ENCODE results near the gene MRPS27.

MRPS27 gene

DNA sequence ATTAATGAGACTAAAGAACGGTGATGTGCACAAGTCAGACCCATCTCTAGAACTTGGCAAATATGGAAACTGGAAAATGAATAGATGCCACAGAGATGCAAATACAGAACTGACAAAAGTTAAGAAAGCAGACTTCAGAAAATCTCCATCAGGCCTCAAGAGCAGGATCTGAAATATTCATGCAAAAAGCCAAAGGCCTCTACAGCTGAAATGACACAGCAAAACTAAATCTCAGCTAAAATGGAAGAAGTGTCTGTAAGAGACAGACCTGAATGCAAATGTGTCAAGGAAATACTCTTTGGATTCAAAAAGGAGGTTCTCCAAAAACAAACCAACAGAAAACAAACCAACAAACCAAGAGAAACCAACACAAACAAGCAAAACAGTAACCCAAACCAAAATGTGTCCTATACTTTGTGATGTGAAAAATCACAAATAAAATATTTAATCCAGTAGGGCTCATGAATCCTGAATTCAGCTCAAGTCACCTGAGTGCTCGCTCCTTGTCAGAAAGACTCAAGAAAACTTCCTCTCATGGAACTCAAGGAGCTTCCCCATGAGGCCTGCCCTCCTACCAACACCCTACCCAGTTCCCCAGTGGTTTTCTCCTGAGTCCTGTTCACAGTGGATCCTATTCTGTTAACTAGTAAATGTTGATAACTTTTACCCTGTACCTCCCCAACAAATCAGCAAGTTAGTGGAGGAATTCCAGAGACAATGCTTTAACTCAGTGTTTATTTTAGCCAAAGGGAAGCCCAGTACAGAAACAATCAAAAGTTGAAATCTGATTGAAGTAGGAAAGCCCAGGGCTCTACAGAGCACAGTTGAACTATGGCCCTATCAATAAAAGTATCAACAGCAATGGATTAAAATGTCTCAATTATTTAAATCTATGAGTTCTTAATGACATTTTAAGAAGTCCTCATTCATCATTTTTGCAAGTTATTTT, 14.6 kb downstream of the MRPS27 start:
- TF ChIP-seq, protein P1, sequence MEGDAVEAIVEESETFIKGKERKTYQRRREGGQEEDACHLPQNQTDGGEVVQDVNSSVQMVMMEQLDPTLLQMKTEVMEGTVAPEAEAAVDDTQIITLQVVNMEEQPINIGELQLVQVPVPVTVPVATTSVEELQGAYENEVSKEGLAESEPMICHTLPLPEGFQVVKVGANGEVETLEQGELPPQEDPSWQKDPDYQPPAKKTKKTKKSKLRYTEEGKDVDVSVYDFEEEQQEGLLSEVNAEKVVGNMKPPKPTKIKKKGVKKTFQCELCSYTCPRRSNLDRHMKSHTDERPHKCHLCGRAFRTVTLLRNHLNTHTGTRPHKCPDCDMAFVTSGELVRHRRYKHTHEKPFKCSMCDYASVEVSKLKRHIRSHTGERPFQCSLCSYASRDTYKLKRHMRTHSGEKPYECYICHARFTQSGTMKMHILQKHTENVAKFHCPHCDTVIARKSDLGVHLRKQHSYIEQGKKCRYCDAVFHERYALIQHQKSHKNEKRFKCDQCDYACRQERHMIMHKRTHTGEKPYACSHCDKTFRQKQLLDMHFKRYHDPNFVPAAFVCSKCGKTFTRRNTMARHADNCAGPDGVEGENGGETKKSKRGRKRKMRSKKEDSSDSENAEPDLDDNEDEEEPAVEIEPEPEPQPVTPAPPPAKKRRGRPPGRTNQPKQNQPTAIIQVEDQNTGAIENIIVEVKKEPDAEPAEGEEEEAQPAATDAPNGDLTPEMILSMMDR (IDR thresholded peaks at IDR 0.05; ENCODE audit: poor library complexity, severe bottlenecking): no peak
- Histone ChIP-seq H3K27ac (ENCODE audit: poor library complexity, severe bottlenecking) (no peak overlapping the region), H3K4me1 (ENCODE audit: insufficient read depth, poor library complexity, severe bottlenecking) (peaks cover 13% of the 10 kb centered on the region), H3K9me3 (ENCODE audit: severe bottlenecking) (no peaks in the 10 kb centered on the region), H3K36me3 (ENCODE audit: low read depth) (peaks cover 71% of the 10 kb centered on the region), H3K4me3 (ENCODE audit: severe bottlenecking) (no peak overlapping the region), H3K27me3 (ENCODE audit: insufficient read depth, poor library complexity, severe bottlenecking) (no peaks in the 10 kb centered on the region)
- ATAC-seq (ENCODE audit: low read depth): no peak
- no peak for DNase-seq (ENCODE audit: low spot score)

DNA sequence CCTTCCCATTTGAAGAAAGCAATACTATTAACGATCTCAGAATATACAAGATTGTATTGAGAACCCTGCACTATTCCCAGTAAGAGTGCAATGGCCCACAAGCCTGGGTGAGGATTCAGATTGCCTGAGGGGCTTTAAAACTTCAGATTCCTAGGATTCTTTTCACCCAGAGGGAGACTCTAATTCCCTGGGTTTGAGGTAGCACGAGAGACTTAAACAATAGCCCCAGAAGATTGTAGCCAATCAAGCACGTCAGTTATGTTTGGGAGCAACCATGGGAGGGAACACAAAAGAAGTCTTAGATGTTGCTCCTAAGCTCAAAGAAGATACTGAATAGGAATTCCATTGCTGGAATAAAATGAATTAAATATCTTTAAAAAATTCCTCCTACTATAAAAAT, 17.9 kb downstream of the MRPS27 start:
- Histone ChIP-seq H3K36me3 (ENCODE audit: low read depth) (peaks cover 79% of the 10 kb centered on the region), H3K4me3 (ENCODE audit: severe bottlenecking) (no peak overlapping the region), H3K27ac (ENCODE audit: poor library complexity, severe bottlenecking) (no peak overlapping the region), H3K9me3 (ENCODE audit: severe bottlenecking) (no peaks in the 10 kb centered on the region), H3K4me1 (ENCODE audit: insufficient read depth, poor library complexity, severe bottlenecking) (peaks cover 11% of the 10 kb centered on the region), H3K27me3 (ENCODE audit: insufficient read depth, poor library complexity, severe bottlenecking) (no peaks in the 10 kb centered on the region)
- no peak for ATAC-seq (ENCODE audit: low read depth)
- TF ChIP-seq, protein P1 (IDR thresholded peaks at IDR 0.05; ENCODE audit: poor library complexity, severe bottlenecking): no peak
- no peak for DNase-seq (ENCODE audit: low spot score)

DNA sequence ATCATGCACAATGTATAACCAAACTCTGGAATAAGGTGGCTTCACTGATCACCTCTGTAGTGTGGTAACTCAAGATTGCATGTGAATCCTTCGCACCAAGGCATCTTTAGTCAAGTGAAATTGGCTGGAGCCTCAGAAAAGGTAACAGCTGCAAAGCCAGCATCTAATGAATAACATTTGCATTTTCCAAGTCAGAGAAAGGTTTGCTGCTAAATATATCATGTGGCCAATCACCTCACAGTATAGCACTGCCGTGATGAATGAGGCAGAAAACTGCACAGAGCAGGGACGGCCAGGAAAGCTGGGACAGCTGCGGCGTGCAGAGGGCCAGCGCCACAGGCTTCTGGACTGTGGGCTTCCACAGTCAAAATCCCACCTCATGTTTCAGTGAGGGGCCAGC, 18.5 kb downstream of the MRPS27 start:
- H3K9me3 ChIP-seq (ENCODE audit: severe bottlenecking): no peaks in the 10 kb centered on the region
- ATAC-seq (ENCODE audit: low read depth): no peak
- H3K27me3 ChIP-seq (ENCODE audit: insufficient read depth, poor library complexity, severe bottlenecking): no peaks in the 10 kb centered on the region
- no peak overlapping the region for H3K27ac ChIP-seq (ENCODE audit: poor library complexity, severe bottlenecking)
- H3K36me3 ChIP-seq (ENCODE audit: low read depth): peaks cover 81% of the 10 kb centered on the region
- no peak for DNase-seq (ENCODE audit: low spot score)
- TF ChIP-seq, protein P1 (IDR thresholded peaks at IDR 0.05; ENCODE audit: poor library complexity, severe bottlenecking): no peak
- peaks cover 7% of the 10 kb centered on the region for H3K4me1 ChIP-seq (ENCODE audit: insufficient read depth, poor library complexity, severe bottlenecking)
- no peak overlapping the region for H3K4me3 ChIP-seq (ENCODE audit: severe bottlenecking)

DNA sequence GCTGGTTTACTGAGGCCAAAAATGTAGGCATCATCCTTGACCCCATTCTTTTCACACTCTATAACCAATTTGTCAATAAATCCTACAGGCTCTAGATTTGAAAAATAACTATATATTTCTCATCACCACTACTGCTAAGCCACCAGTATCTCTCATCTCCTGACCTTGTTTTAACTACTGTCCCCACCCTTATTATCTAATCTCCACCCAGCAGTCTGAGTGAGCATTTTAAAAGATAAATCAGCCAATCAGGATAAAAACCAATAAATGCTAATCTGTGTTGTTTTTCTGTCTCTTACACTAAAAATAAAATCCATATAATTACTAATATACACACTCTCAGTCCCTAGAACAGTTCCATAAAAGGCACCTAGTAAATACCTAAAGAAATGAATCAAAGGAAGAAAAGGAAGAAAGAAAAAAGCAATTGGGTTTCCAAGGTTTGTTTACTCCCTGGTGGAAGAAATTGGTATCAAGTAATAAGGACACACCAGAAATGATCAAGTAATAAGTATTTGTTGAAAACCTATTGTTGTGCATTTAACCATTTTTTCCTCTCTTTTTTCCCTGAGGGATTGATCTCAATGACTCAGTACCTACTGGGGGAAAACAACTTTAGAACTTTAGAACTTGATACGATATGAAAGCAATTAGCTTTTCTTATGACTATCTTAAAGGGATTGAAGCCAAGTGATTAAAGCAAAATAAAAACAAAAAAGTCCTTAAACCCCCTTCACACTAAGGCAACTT, 19.3 kb downstream of the MRPS27 start:
- no peak overlapping the region for H3K4me3 ChIP-seq (ENCODE audit: severe bottlenecking)
- peaks cover 3% of the 10 kb centered on the region for H3K4me1 ChIP-seq (ENCODE audit: insufficient read depth, poor library complexity, severe bottlenecking)
- ATAC-seq (ENCODE audit: low read depth) (no peak), DNase-seq (ENCODE audit: low spot score) (no peak)
- H3K27me3 ChIP-seq (ENCODE audit: insufficient read depth, poor library complexity, severe bottlenecking): no peaks in the 10 kb centered on the region
- TF ChIP-seq, protein P1 (IDR thresholded peaks at IDR 0.05; ENCODE audit: poor library complexity, severe bottlenecking): no peak
- peaks cover 82% of the 10 kb centered on the region for H3K36me3 ChIP-seq (ENCODE audit: low read depth)
- no peak overlapping the region for H3K27ac ChIP-seq (ENCODE audit: poor library complexity, severe bottlenecking)
- no peaks in the 10 kb centered on the region for H3K9me3 ChIP-seq (ENCODE audit: severe bottlenecking)
